Measurements from ENCODE around the gene GSTO2.

GSTO2 gene

GRCh38 chr10:104233817-104234216 lies 35.2 kb upstream of the GSTO2 start:
- no peaks in the 10 kb centered on the region for H3K4me1 ChIP-seq (ENCODE audit: insufficient read depth, low read length, poor library complexity, severe bottlenecking)
- H3K9me2 ChIP-seq (replicated peaks; ENCODE audit: low read depth, low read length), result no peaks in the 10 kb centered on the region
- H3K4me3 ChIP-seq (ENCODE audit: low read length, poor library complexity, severe bottlenecking), result no peak overlapping the region
- H3K9ac ChIP-seq (ENCODE audit: low read depth, low read length, poor library complexity, severe bottlenecking), result no peak overlapping the region
- TF ChIP-seq EZH2phosphoT487 (IDR thresholded peaks at IDR 0.05; ENCODE audit: borderline replicate concordance), result no peak
- TF ChIP-seq CTCF (conservative IDR thresholded peaks at IDR 0.05; ENCODE audit: low read length), result no peak
- H3F3A ChIP-seq (ENCODE audit: low read depth), result no peaks in the 10 kb centered on the region
- no peak overlapping the region for H2AFZ ChIP-seq (ENCODE audit: low read length)
- no peaks in the 10 kb centered on the region for H4K20me1 ChIP-seq (ENCODE audit: insufficient read depth, low read length, poor library complexity, severe bottlenecking)
- peaks cover 5% of the 10 kb centered on the region for H3K27me3 ChIP-seq (ENCODE audit: insufficient read depth, low read length, poor library complexity, severe bottlenecking)
- H3K79me2 ChIP-seq (ENCODE audit: insufficient read depth, low read length), result no peaks in the 10 kb centered on the region
- H3K36me3 ChIP-seq (ENCODE audit: insufficient read depth, low read length), result no peaks in the 10 kb centered on the region
- no peak overlapping the region for H3K4me2 ChIP-seq (ENCODE audit: low read depth, low read length, poor library complexity, severe bottlenecking)
- no peaks in the 10 kb centered on the region for H3K9me3 ChIP-seq (ENCODE audit: insufficient read depth, low read depth, low read length)

- H3K4me3 ChIP-seq (ENCODE audit: low read length, poor library complexity, severe bottlenecking), result no peak overlapping the region
- H3K9ac ChIP-seq (ENCODE audit: low read depth, low read length, poor library complexity, severe bottlenecking), result no peak overlapping the region
- H3K9me2 ChIP-seq (replicated peaks; ENCODE audit: low read depth, low read length), result no peaks in the 10 kb centered on the region
- peaks cover 10% of the 10 kb centered on the region for H3K27me3 ChIP-seq (ENCODE audit: insufficient read depth, low read length, poor library complexity, severe bottlenecking)
- H4K20me1 ChIP-seq (ENCODE audit: insufficient read depth, low read length, poor library complexity, severe bottlenecking), result no peaks in the 10 kb centered on the region
- no peak for TF ChIP-seq CTCF (conservative IDR thresholded peaks at IDR 0.05; ENCODE audit: low read length)
- TF ChIP-seq EZH2phosphoT487 (IDR thresholded peaks at IDR 0.05; ENCODE audit: borderline replicate concordance), result no peak
- no peaks in the 10 kb centered on the region for H3K36me3 ChIP-seq (ENCODE audit: insufficient read depth, low read length)
- no peaks in the 10 kb centered on the region for H3F3A ChIP-seq (ENCODE audit: low read depth)
- H3K4me2 ChIP-seq (ENCODE audit: low read depth, low read length, poor library complexity, severe bottlenecking), result no peak overlapping the region
- H2AFZ ChIP-seq (ENCODE audit: low read length), result no peak overlapping the region
- no peaks in the 10 kb centered on the region for H3K79me2 ChIP-seq (ENCODE audit: insufficient read depth, low read length)
- no peaks in the 10 kb centered on the region for H3K4me1 ChIP-seq (ENCODE audit: insufficient read depth, low read length, poor library complexity, severe bottlenecking)
- no peaks in the 10 kb centered on the region for H3K9me3 ChIP-seq (ENCODE audit: insufficient read depth, low read depth, low read length)
Measured at GRCh38 chr10:104234934-104235333, 34.0 kb upstream of the GSTO2 start.

- Histone ChIP-seq H3K79me2 (ENCODE audit: insufficient read depth, low read length) (no peaks in the 10 kb centered on the region), H2AFZ (ENCODE audit: low read length) (no peak overlapping the region)
- no peak for TF ChIP-seq CTCF (conservative IDR thresholded peaks at IDR 0.05; ENCODE audit: low read length)
- no peak for TF ChIP-seq EZH2phosphoT487 (IDR thresholded peaks at IDR 0.05; ENCODE audit: borderline replicate concordance)
Measured at GRCh38 chr10:104235801-104236200, 33.2 kb upstream of the GSTO2 start.

More at GRCh38 chr10:104235801-104236200, 33.2 kb upstream of the GSTO2 start:
- no peak overlapping the region for H3K4me2 ChIP-seq (ENCODE audit: low read depth, low read length, poor library complexity, severe bottlenecking)
- no peaks in the 10 kb centered on the region for H4K20me1 ChIP-seq (ENCODE audit: insufficient read depth, low read length, poor library complexity, severe bottlenecking)
- H3K27me3 ChIP-seq (ENCODE audit: insufficient read depth, low read length, poor library complexity, severe bottlenecking), result peaks cover 10% of the 10 kb centered on the region
- H3K9me3 ChIP-seq (ENCODE audit: insufficient read depth, low read depth, low read length), result no peaks in the 10 kb centered on the region
- no peaks in the 10 kb centered on the region for H3K4me1 ChIP-seq (ENCODE audit: insufficient read depth, low read length, poor library complexity, severe bottlenecking)
- H3K9ac ChIP-seq (ENCODE audit: low read depth, low read length, poor library complexity, severe bottlenecking), result no peak overlapping the region
- no peaks in the 10 kb centered on the region for H3K36me3 ChIP-seq (ENCODE audit: insufficient read depth, low read length)
- H3K4me3 ChIP-seq (ENCODE audit: low read length, poor library complexity, severe bottlenecking), result no peak overlapping the region
- H3F3A ChIP-seq (ENCODE audit: low read depth), result no peaks in the 10 kb centered on the region
- no peaks in the 10 kb centered on the region for H3K9me2 ChIP-seq (replicated peaks; ENCODE audit: low read depth, low read length)

Measured in Loucy (cell line).